ENCODE measurements around the gene PHLDA2. TPM values are rescaled to one million over a fixed set of nuclear protein-coding genes. Genes with fewer than 3 reads are reported as not detected.

PHLDA2 gene
- total RNA-seq, 1 donor from 2014 or later = not detected

DNA sequence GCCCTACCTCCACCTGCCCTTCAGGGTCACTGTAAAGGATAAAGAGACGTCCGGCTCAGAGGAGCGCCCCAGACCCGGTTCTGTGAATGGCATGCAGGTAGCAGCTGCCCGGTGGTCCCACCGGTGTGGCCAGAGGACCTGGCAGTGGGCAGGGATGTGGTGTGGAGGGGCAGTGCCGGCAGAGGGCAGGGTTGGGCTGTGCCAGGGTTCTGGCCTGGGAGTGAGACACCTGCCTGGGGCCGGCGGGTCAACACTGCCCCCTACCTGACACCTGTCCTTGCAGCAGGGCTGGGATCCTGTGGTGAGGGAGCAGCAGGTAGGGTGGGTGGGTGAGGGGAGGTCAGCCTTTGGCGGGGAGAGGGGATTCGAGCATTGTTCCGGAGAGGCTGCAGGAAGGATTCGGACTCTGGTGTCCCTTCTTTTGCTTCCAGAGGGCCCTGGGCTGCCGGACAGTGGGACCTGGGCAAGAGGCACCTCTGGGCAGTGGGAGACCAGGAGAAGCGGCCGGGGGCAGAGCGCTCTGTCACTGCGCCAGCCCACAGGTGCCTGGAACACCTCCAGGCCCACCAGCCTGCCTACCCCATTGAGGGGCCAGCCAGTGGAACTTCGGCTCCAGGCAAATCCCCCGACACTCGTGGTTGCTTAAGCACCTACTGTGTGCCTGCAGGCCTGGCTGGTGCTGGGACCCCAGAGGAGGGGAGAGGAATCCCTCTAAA lies 1.6 kb upstream of the PHLDA2 start:
- Histone ChIP-seq H3K4me3 (ENCODE audit: low read length in 3 of 3) (peak overlapping the region in 1 of 3 donors; percentile 7), H3K9ac (ENCODE audit: low read depth in 1 of 3, low read length in 3 of 3) (peak overlapping the region in 1 of 3 donors; percentile 16), H3K27me3 (ENCODE audit: control insufficient read depth in 3 of 3, insufficient read depth in 3 of 3, low read length in 3 of 3) (peaks cover 35 to 57% (median 54%) of the 10 kb centered on the region in 3 donors)

DNA sequence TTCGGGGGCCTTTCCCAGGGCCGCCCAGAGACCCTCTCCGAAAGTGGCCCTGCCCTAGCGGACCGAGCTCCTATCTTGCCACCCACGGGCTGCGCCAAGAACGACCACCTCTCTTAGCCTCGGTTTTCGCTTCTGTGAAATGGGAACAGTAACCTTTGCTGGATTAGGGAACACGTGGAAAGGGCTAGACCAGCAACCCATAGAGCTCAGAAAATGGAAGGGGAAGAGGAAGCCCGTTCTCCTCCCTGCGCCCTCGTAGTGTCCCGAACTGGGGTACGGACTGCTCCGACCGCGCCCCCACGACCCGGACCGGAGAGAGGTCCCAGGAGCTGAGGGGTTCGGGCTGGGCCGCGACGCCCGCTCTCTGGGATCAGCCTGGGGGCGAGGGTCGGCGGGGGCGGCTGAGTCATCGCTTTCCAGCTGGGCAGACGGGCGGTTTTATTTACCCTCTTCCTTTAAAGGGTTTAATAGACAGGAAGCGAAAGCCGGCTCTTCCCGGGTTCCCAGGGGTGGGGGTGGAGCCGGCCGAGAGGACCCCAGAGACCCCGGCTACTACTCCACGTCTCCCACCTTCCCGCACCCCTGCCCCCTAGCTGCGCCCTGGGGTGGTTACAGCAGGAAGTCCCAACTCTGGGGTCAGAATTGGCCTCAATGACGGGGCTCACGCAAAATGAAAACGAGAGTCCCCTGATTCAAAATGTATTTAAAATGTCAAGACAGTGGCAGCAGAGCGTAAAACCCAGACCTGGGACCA lies 907 bp upstream of the PHLDA2 start:
- no peaks in the 10 kb centered on the region for H3K36me3 ChIP-seq (ENCODE audit: control insufficient read depth in 3 of 3, insufficient read depth in 3 of 3, low read length in 3 of 3)
- H3K27ac ChIP-seq (ENCODE audit: low read depth, low read length) = peak overlapping the region; percentile 18
- H3K4me1 ChIP-seq (ENCODE audit: control insufficient read depth in 3 of 3, insufficient read depth in 3 of 3, low read length in 3 of 3) = peaks cover 10 to 20% (median 16%) of the 10 kb centered on the region in 3 donors
- peak overlapping the region; percentile 16 to 68 (median 19) for H3K9ac ChIP-seq (ENCODE audit: low read depth in 1 of 3, low read length in 3 of 3)
- H3K4me3 ChIP-seq (ENCODE audit: low read length in 3 of 3) = peak overlapping the region; percentile 26 to 58 (median 37)
- H3K9me3 ChIP-seq (ENCODE audit: control insufficient read depth in 3 of 3, low read length in 3 of 3) = no peaks in the 10 kb centered on the region
- peaks cover 35 to 57% (median 54%) of the 10 kb centered on the region in 3 donors for H3K27me3 ChIP-seq (ENCODE audit: control insufficient read depth in 3 of 3, insufficient read depth in 3 of 3, low read length in 3 of 3)

More for the DNA sequence above, 1.6 kb upstream of the PHLDA2 start:
- Histone ChIP-seq H3K4me1 (ENCODE audit: control insufficient read depth in 3 of 3, insufficient read depth in 3 of 3, low read length in 3 of 3) (peaks cover 10 to 20% (median 16%) of the 10 kb centered on the region in 3 donors), H3K9me3 (ENCODE audit: control insufficient read depth in 3 of 3, low read length in 3 of 3) (no peaks in the 10 kb centered on the region), H3K36me3 (ENCODE audit: control insufficient read depth in 3 of 3, insufficient read depth in 3 of 3, low read length in 3 of 3) (no peaks in the 10 kb centered on the region), H3K27ac (ENCODE audit: low read depth, low read length) (no peak overlapping the region)

DNA sequence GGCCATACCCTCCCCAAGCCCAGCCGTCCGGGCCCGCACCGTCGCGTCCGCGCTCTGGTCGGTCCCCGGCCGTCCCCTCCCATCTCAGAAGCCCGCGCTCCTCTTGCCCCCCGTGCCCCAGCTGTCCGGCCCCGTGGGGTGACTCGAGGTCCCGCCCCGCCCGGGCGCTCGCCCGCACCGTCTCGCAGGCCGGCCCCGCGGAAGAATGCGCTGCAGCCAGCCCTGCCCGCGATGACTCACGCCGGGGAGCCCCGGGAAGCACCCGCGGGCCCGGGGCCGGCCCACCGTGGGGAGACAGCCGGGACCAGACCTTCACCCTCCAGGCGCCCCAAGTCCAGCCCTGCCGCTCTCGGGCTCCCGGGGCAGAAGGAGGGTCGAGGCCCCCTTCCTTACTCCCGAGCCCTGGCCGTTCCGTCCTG lies 320 bp upstream of the PHLDA2 start:
- Histone ChIP-seq H3K9me3 (ENCODE audit: control insufficient read depth in 3 of 3, low read length in 3 of 3) (no peaks in the 10 kb centered on the region), H3K36me3 (ENCODE audit: control insufficient read depth in 3 of 3, insufficient read depth in 3 of 3, low read length in 3 of 3) (no peaks in the 10 kb centered on the region), H3K27ac (ENCODE audit: low read depth, low read length) (no peak overlapping the region), H3K27me3 (ENCODE audit: control insufficient read depth in 3 of 3, insufficient read depth in 3 of 3, low read length in 3 of 3) (peaks cover 35 to 57% (median 54%) of the 10 kb centered on the region in 3 donors), H3K4me3 (ENCODE audit: low read length in 3 of 3) (peak overlapping the region in 2 of 3 donors; percentile 37 to 58), H3K4me1 (ENCODE audit: control insufficient read depth in 3 of 3, insufficient read depth in 3 of 3, low read length in 3 of 3) (peaks cover 10 to 20% (median 16%) of the 10 kb centered on the region in 3 donors), H3K9ac (ENCODE audit: low read depth in 1 of 3, low read length in 3 of 3) (peak overlapping the region in 2 of 3 donors; percentile 8 to 19)

DNA sequence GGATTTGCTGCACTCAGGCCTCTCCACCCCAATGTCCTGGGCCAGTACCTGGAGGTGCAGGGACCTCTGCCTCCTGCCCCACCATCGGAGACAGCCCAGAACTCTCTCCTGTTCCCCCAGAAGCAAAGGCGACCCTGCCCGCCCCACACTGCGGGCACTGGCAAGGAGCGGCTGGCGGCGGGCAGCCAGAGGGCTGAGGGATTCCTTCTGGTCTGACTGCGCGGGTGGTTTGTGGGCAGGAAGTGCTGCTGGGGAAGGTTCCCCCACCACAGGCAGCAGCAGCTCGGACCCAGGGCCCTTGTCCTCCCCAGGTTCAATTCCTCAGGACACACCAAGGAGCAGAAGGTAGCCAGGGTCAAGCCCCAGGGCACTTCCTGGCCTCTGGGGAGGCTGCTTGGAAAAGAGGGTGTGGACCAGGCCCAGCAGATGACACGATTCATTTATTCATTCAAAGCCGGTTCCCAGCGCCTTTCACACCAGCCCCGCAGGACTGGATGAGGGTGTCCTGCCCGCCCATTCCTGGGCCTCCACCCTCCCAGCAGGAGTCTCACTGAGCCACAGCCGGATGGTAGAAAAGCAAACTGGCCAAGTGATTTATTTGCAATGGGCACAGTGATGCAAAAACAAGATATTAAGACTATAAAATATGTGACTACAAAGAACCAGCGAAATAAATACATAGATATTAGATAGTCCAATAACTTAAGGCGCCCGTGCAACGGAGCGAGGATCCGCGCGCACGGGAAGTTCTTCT lies 1.2 kb downstream of the PHLDA2 start:
- Histone ChIP-seq H3K4me3 (ENCODE audit: low read length in 3 of 3) (peak overlapping the region in 2 of 3 donors; percentile 2 to 57), H3K9ac (ENCODE audit: low read depth in 1 of 3, low read length in 3 of 3) (no peak overlapping the region), H3K36me3 (ENCODE audit: control insufficient read depth in 3 of 3, insufficient read depth in 3 of 3, low read length in 3 of 3) (no peaks in the 10 kb centered on the region), H3K4me1 (ENCODE audit: control insufficient read depth in 3 of 3, insufficient read depth in 3 of 3, low read length in 3 of 3) (peaks cover 10 to 20% (median 16%) of the 10 kb centered on the region in 3 donors), H3K27me3 (ENCODE audit: control insufficient read depth in 3 of 3, insufficient read depth in 3 of 3, low read length in 3 of 3) (peaks cover 35 to 57% (median 52%) of the 10 kb centered on the region in 3 donors), H3K27ac (ENCODE audit: low read depth, low read length) (no peak overlapping the region), H3K9me3 (ENCODE audit: control insufficient read depth in 3 of 3, low read length in 3 of 3) (no peaks in the 10 kb centered on the region)

DNA sequence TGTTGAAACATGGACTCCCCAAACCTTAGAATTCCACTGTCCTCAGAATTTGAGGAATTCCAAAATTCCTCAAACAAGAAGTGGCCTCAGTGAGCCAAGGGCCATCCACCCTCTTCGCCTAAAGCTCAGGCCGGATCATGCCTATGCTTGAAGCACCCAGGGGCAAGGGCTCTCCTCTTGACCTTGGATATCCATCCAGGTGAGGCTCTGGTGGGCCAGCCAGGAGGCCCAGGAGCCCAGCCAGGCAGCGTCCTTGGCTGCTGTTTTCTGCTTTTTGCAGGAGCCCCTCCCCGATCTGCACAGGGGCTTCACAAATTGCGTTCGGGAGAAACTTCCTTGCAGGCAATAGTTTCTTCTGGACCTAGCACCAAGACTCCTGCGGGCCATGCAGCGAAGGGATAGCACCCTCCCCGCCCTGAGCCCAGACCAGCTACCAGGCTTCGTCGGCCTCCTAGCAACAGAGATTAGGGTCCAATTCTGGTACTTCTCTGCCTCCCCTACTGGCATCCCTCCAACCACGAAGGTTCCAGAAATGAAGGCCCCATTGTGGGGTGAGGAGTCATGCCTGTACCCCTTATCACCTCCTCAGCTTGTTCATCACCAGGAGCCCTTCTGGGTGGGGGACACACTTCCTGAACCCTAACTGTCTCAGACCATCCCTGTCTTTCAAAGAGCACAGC lies 2.0 kb downstream of the PHLDA2 start:
- no peak overlapping the region for H3K4me3 ChIP-seq (ENCODE audit: low read length in 3 of 3)
- no peak overlapping the region for H3K27ac ChIP-seq (ENCODE audit: low read depth, low read length)
- peaks cover 35 to 51% (median 49%) of the 10 kb centered on the region in 3 donors for H3K27me3 ChIP-seq (ENCODE audit: control insufficient read depth in 3 of 3, insufficient read depth in 3 of 3, low read length in 3 of 3)
- peaks cover 10 to 20% (median 16%) of the 10 kb centered on the region in 3 donors for H3K4me1 ChIP-seq (ENCODE audit: control insufficient read depth in 3 of 3, insufficient read depth in 3 of 3, low read length in 3 of 3)
- H3K36me3 ChIP-seq (ENCODE audit: control insufficient read depth in 3 of 3, insufficient read depth in 3 of 3, low read length in 3 of 3) = no peaks in the 10 kb centered on the region
- no peaks in the 10 kb centered on the region for H3K9me3 ChIP-seq (ENCODE audit: control insufficient read depth in 3 of 3, low read length in 3 of 3)
- no peak overlapping the region for H3K9ac ChIP-seq (ENCODE audit: low read depth in 1 of 3, low read length in 3 of 3)

DNA sequence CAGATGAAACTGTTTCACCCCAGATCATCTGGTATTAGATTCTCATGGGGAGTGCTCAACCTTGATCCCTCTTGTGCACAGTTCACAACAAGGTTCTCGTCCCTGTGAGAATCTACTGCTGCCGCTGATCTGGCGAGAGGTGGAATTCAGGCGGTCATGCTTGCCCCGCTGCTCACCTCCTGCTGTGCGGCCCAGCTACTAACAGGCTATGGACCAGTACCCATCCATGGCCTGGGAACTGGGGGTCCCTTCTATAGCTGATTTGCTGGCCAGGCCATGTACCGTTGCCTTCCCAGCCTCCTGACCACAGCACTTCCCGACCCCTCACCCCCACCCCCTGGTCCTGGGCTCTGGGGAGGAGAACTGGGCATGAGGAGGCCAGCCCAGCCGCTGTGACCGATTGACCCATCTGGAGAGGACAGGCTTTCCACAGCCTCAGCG lies 2.6 kb downstream of the PHLDA2 start:
- Histone ChIP-seq H3K9ac (ENCODE audit: low read depth in 1 of 3, low read length in 3 of 3) (no peak overlapping the region), H3K27me3 (ENCODE audit: control insufficient read depth in 3 of 3, insufficient read depth in 3 of 3, low read length in 3 of 3) (peaks cover 35 to 48% (median 47%) of the 10 kb centered on the region in 3 donors), H3K27ac (ENCODE audit: low read depth, low read length) (no peak overlapping the region), H3K9me3 (ENCODE audit: control insufficient read depth in 3 of 3, low read length in 3 of 3) (no peaks in the 10 kb centered on the region), H3K4me3 (ENCODE audit: low read length in 3 of 3) (no peak overlapping the region), H3K4me1 (ENCODE audit: control insufficient read depth in 3 of 3, insufficient read depth in 3 of 3, low read length in 3 of 3) (peaks cover 10 to 20% (median 16%) of the 10 kb centered on the region in 3 donors), H3K36me3 (ENCODE audit: control insufficient read depth in 3 of 3, insufficient read depth in 3 of 3, low read length in 3 of 3) (no peaks in the 10 kb centered on the region)

DNA sequence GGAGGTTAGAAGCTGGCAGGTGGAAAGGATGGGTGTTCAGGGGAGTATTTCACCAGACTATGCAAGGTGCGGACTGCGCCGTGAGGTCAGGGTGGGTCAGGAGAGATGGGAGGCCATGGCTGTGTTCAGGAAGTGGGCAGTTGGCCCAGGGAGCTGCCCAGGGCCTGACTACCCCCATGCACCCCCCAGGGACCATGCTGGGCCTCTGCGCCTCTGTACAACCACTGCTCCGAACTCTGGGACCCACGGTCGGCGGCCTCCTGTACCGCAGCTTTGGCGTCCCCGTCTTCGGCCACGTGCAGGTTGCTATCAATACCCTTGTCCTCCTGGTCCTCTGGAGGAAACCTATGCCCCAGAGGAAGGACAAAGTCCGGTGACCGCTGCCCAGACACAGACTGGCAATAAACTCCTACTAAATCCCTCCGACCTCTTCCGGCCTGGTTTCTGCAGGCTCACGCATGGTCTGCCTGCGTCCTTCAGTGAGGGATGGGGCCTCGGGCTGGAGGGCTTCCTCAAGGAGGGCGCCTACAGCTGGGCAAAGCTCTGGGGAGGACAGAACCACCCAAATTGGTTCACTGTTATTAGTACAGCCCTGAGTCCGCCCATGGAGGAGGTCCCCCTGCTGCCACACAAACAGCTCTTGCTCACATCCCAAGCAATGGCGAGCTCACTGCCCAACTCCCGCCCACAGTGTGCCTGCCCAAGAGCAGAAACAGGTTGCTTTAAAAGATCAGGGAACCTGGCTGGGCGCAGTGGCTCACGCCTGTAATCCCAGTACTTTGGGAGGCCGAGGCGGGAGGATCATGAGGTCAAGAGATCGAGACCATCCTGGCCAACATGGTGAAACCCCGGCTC lies 4.2 kb downstream of the PHLDA2 start:
- Histone ChIP-seq H3K36me3 (ENCODE audit: control insufficient read depth in 3 of 3, insufficient read depth in 3 of 3, low read length in 3 of 3) (no peaks in the 10 kb centered on the region), H3K9me3 (ENCODE audit: control insufficient read depth in 3 of 3, low read length in 3 of 3) (no peaks in the 10 kb centered on the region), H3K27me3 (ENCODE audit: control insufficient read depth in 3 of 3, insufficient read depth in 3 of 3, low read length in 3 of 3) (peaks cover 28 to 34% (median 32%) of the 10 kb centered on the region in 3 donors), H3K4me3 (ENCODE audit: low read length in 3 of 3) (no peak overlapping the region), H3K4me1 (ENCODE audit: control insufficient read depth in 3 of 3, insufficient read depth in 3 of 3, low read length in 3 of 3) (peaks cover 6 to 14% (median 10%) of the 10 kb centered on the region in 3 donors), H3K9ac (ENCODE audit: low read depth in 1 of 3, low read length in 3 of 3) (no peak overlapping the region), H3K27ac (ENCODE audit: low read depth, low read length) (no peak overlapping the region)

DNA sequence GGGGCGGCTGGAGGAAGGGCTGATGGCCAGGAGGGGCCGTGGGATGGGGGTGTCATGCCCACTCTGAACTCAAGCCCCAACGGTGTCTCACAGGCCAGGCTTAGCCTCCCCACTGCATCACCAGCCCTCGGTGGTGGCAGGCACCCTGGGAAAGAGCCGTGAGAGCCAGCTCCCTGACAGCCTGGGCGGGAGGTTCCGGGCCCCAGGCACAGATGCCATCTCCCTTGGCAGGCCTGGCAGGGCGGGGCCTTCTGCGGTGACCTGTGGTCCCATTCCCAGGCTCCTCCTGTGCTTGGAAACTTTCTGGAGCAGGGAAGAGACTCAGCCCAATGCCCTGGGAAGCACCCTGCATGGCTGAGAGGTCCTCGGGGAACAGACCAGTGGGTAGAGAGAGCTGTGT lies 4.8 kb downstream of the PHLDA2 start:
- no peaks in the 10 kb centered on the region for H3K9me3 ChIP-seq (ENCODE audit: control insufficient read depth in 3 of 3, low read length in 3 of 3)
- H3K4me1 ChIP-seq (ENCODE audit: control insufficient read depth in 3 of 3, insufficient read depth in 3 of 3, low read length in 3 of 3) = peaks cover 2 to 9% (median 6%) of the 10 kb centered on the region in 3 donors
- peaks cover 25 to 28% (median 26%) of the 10 kb centered on the region in 3 donors for H3K27me3 ChIP-seq (ENCODE audit: control insufficient read depth in 3 of 3, insufficient read depth in 3 of 3, low read length in 3 of 3)
- H3K4me3 ChIP-seq (ENCODE audit: low read length in 3 of 3) = no peak overlapping the region
- H3K36me3 ChIP-seq (ENCODE audit: control insufficient read depth in 3 of 3, insufficient read depth in 3 of 3, low read length in 3 of 3) = no peaks in the 10 kb centered on the region
- no peak overlapping the region for H3K27ac ChIP-seq (ENCODE audit: low read depth, low read length)
- no peak overlapping the region for H3K9ac ChIP-seq (ENCODE audit: low read depth in 1 of 3, low read length in 3 of 3)
